MCF 10A (cell line): ENCODE data around the gene ERC2. TPM values are rescaled to one million over a fixed set of nuclear protein-coding genes. Genes with fewer than 3 reads are reported as not detected.
"Not testable (repeated sequence)": the region's sequence is repeated elsewhere in the genome, so short reads cannot be mapped to it uniquely, and the experiment has no call there.

Source experiments
- BruUV-seq: library from RNA; stranded (reverse); fragments of 400-500 nt; replicated peaks from 2 replicates; lab custom pipeline; 2021; lab: Mats Ljungman, UMichigan
- CTCF ChIA-PET: fragments of 300-600 bp; sonication (Branson Sonifier 250); formaldehyde crosslinking; extraction: SDS; loops from one replicate; lab custom pipeline; 2021; ENCODE audit warnings: antibody characterized with exemption, inconsistent platforms; lab: Yijun Ruan, JAX
- POLR2A ChIA-PET: fragments of 300-600, 350-650 bp; sonication (Branson Sonifier 250); formaldehyde crosslinking; extraction: SDS; loops from one replicate; lab custom pipeline; 2020; ENCODE audit warnings: antibody characterized with exemption, inconsistent platforms; lab: Yijun Ruan, JAX
- DNase-seq: peaks from one replicate; pipeline ENCODE4 v3.0.0-alpha.2; 2018; ENCODE audit not compliant: unreplicated experiment
- H3K27ac Mint-ChIP-seq: one replicate; pipeline ENCODE4 v1.8.0; 2022; ENCODE audit warnings: mild to moderate bottlenecking, low read depth, mixed read lengths; ENCODE audit not compliant: unreplicated experiment
- H3K27me3 Mint-ChIP-seq: one replicate; pipeline ENCODE4 v1.8.0; 2022; ENCODE audit warnings: mixed read lengths; ENCODE audit not compliant: insufficient read depth, unreplicated experiment
- H3K36me3 Mint-ChIP-seq: one replicate; pipeline ENCODE4 v1.8.0; 2022; ENCODE audit warnings: mild to moderate bottlenecking, moderate library complexity, mixed read lengths; ENCODE audit not compliant: insufficient read depth, unreplicated experiment
- H3K4me1 Mint-ChIP-seq: one replicate; pipeline ENCODE4 v1.8.0; 2022; ENCODE audit warnings: mixed read lengths; ENCODE audit not compliant: insufficient read depth, unreplicated experiment
- H3K4me3 Mint-ChIP-seq: one replicate; pipeline ENCODE4 v1.8.0; 2022; ENCODE audit warnings: mild to moderate bottlenecking, moderate library complexity, mixed read lengths; ENCODE audit not compliant: unreplicated experiment
- H3K9me3 Mint-ChIP-seq: one replicate; pipeline ENCODE4 v1.8.0; 2022; ENCODE audit warnings: mixed read lengths; ENCODE audit not compliant: unreplicated experiment
- intact Hi-C: fragments of 100-400 bp; cut with micrococcal nuclease; formaldehyde crosslinking; loops from 2 replicates; pipeline ENCODE4 v1.14.1; 2022
- total RNA-seq: library from RNA; stranded (reverse); gene quantifications from 2 replicates; pipeline ENCODE4 v1.2.3, GENCODE V29; 2022
- TF ChIP-seq, protein P1 (sequence below): fragments of 200-600 bp; IDR thresholded peaks from one replicate; pipeline ENCODE4 v1.8.0; 2022; ENCODE audit warnings: antibody characterized with exemption, mild to moderate bottlenecking; ENCODE audit not compliant: unreplicated experiment

The ERC2 gene
- total RNA-seq, 1 experiment from 2014 or later = 0.42 TPM

GRCh38 chr3:56069766-56070165, 398.5 kb downstream of the ERC2 start:
- no peaks in the 10 kb centered on the region for H3K4me1 Mint-ChIP-seq
- DNase-seq = no peak
- H3K36me3 Mint-ChIP-seq = no peaks in the 10 kb centered on the region
- no peaks in the 10 kb centered on the region for H3K27me3 Mint-ChIP-seq
- ChIA-PET POLR2A (no interaction called here), CTCF (no interaction called here)
- TF ChIP-seq, protein P1, sequence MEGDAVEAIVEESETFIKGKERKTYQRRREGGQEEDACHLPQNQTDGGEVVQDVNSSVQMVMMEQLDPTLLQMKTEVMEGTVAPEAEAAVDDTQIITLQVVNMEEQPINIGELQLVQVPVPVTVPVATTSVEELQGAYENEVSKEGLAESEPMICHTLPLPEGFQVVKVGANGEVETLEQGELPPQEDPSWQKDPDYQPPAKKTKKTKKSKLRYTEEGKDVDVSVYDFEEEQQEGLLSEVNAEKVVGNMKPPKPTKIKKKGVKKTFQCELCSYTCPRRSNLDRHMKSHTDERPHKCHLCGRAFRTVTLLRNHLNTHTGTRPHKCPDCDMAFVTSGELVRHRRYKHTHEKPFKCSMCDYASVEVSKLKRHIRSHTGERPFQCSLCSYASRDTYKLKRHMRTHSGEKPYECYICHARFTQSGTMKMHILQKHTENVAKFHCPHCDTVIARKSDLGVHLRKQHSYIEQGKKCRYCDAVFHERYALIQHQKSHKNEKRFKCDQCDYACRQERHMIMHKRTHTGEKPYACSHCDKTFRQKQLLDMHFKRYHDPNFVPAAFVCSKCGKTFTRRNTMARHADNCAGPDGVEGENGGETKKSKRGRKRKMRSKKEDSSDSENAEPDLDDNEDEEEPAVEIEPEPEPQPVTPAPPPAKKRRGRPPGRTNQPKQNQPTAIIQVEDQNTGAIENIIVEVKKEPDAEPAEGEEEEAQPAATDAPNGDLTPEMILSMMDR = no peak
- intact Hi-C loops = no loop called here
- no peak overlapping the region for H3K4me3 Mint-ChIP-seq
- H3K27ac Mint-ChIP-seq = no peak overlapping the region
- no TSS peak for BruUV-seq
- H3K9me3 Mint-ChIP-seq = peaks cover 7% of the 10 kb centered on the region

GRCh38 chr3:56066405-56066804, 401.9 kb downstream of the ERC2 start:
- H3K9me3 Mint-ChIP-seq, BruUV-seq, H3K36me3 Mint-ChIP-seq, intact Hi-C loops, POLR2A ChIA-PET, DNase-seq, H3K27ac Mint-ChIP-seq, H3K27me3 Mint-ChIP-seq, H3K4me3 Mint-ChIP-seq, H3K4me1 Mint-ChIP-seq: not testable (repeated sequence)
- CTCF ChIA-PET = interaction anchor here (0.6 to 0.9 kb wide), 2 partner anchors 24 to 408 kb away, joined by 3 read pairs; no protein-coding TSS in a partner anchor

DNA sequence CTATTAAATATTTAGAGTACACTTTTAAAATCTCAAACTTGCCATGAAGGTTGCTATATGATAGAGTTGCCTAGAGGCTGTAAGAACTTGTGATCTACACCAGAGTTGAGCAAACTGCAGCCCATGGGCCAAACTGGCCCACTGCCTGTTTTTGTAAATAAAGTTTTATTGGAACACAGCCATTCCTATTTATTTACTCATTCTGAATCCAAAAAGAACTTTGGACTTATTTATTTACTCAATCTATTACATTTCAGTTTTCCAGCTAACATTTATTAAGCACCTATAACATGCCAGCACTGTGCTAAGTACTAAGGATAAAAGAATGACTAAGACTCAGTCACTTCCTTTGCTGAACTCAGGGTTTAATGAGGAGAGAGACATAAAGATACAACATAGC, 403.6 kb downstream of the ERC2 start:
- no TSS peak for BruUV-seq
- no peak for DNase-seq
- TF ChIP-seq, protein P1 = no peak
- Mint-ChIP-seq H3K27me3 (no peaks in the 10 kb centered on the region), H3K27ac (no peak overlapping the region), H3K4me1 (no peaks in the 10 kb centered on the region), H3K4me3 (no peak overlapping the region), H3K9me3 (peaks cover 7% of the 10 kb centered on the region), H3K36me3 (no peaks in the 10 kb centered on the region)
- POLR2A ChIA-PET = interaction anchor here (0.9 to 1.0 kb wide), 3 partner anchors 10 to 60 kb away, joined by 3 to 4 read pairs (median 3); no protein-coding TSS in a partner anchor
- intact Hi-C loops = no loop called here
- CTCF ChIA-PET = interaction anchor here (1.1 kb wide), 1 partner anchor 10 kb away, joined by 3 read pairs; no protein-coding TSS in a partner anchor

- ChIA-PET CTCF (no interaction called here), POLR2A (interaction anchor here (0.7 kb wide), 1 partner anchor 521 kb away, joined by 5 read pairs; no protein-coding TSS in a partner anchor)
- H3K4me3 Mint-ChIP-seq = no peak overlapping the region
- intact Hi-C loops = no loop called here
- no peaks in the 10 kb centered on the region for H3K27me3 Mint-ChIP-seq
- BruUV-seq = no TSS peak
- no peaks in the 10 kb centered on the region for H3K9me3 Mint-ChIP-seq
- TF ChIP-seq, protein P1 = no peak
- H3K4me1 Mint-ChIP-seq = no peaks in the 10 kb centered on the region
- no peaks in the 10 kb centered on the region for H3K36me3 Mint-ChIP-seq
- DNase-seq = no peak
- no peak overlapping the region for H3K27ac Mint-ChIP-seq
These were observed 407.0 kb downstream of the ERC2 start for GRCh38 chr3:56061279-56061626.
